SK-N-SH (cell line): ENCODE data around the gene ATL2.

Experiments used
- EP300 ChIP-seq, 2 experiments: IDR thresholded peaks; 2 replicates each; pipeline versions ENCODE4 v1.4.0 to v1.6.1; 2012; ENCODE audit warnings: borderline replicate concordance in 1 of 2, low read depth in 1 of 2, low read length in 1 of 2
- EZH2phosphoT487 ChIP-seq: fragments of 200-600 bp; sonication (generic); IDR thresholded peaks from 2 replicates; pipeline ENCODE4 v1.6.1; 2017; ENCODE audit warnings: low read depth, mixed run types, mild to moderate bottlenecking, antibody characterized with exemption, moderate library complexity, borderline replicate concordance
- MAX ChIP-seq: IDR thresholded peaks from 2 replicates; pipeline ENCODE4 v1.4.0; 2012; ENCODE audit warnings: low read depth
- RFX5 ChIP-seq: IDR thresholded peaks from 2 replicates; pipeline ENCODE4 v1.6.1; 2012; ENCODE audit warnings: mild to moderate bottlenecking, improper control_type of control experiment, low read length

DNA sequence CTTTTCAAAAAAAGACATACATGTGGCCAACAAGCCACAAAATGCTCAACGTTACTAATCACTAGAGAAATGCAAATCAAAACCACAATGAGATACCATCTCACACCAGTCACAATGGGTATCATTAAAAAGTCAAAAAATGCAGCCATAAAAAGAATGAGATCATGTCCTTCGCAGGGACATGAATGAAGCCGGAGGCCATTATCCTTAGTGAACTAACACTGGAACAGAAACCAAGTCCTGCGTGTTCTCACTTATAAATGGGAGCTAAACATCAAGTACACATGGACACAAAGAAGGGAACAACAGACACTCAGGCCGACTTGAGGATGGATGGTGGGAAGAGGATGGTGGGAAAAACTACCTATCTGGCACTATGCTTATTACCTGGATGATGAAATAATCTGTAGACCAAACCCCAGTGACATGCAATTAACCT lies 17.8 kb upstream of the ATL2 start:
- TF ChIP-seq RFX5 (no peak), MAX (peak; percentile 56; the same call in 1 of the 2 replicates), EZH2phosphoT487 (no peak), EP300 (IDR thresholded peaks at IDR 0.05; ENCODE audit: borderline replicate concordance in 1 of 2, low read depth in 1 of 2, low read length in 1 of 2) (peak in 1 of 2 experiments; percentile 87; a peak in 1 of 4 replicates)
